SK-N-MC (cell line): ENCODE data around the gene TLCD3A.

Experiments
- EZH2 ChIP-seq: fragments of 200-600 bp; sonication (generic); IDR thresholded peaks from one replicate; pipeline ENCODE4 v1.6.1; 2017; ENCODE audit warnings: antibody characterized with exemption
- POLR2AphosphoS5 ChIP-seq: IDR thresholded peaks from 2 replicates; pipeline ENCODE4 v1.6.1; 2012; ENCODE audit warnings: mild to moderate bottlenecking, low read depth, low read length, borderline replicate concordance

DNA sequence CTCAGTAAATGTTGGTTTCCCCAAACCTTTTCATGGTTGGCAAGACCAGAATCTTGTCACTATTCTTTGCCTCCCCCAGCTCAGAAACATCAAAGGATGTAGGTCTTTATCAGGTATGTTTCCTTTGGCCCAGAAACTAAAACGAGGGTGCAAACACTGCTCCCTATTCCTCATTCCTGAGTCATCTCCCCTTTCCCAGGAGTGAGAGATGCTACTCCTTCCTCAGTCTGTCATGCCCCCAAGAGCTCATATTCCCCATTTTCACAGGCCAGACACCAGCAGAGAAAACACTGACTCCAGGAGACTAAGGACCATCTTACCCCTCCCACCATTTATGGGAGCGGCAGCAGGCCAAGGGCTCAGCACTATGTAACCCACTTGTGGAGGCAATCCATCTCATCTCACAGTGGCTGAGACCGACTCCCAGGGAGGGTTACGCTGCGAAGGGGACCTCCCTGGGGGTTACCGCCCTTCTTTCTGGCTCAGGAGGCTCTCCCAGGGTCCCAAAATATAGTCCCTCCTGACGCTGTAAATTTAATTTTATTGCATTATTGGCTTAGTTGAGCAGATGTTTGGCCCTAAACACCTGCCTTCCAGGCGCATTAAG is 18.1 kb downstream of the TLCD3A start:
- TF ChIP-seq POLR2AphosphoS5 (no peak), EZH2 (no peak)
